ENCODE measurements around the gene LPP. TPM values are rescaled to one million over a fixed set of nuclear protein-coding genes. Genes with fewer than 3 reads are reported as not detected.

LPP gene
- total and polyA plus RNA-seq, 2 of the 13 experiments (the other 11 are each of a cell fraction or from before 2014, with no cell fraction given): 19.2 to 29.9 TPM

DNA sequence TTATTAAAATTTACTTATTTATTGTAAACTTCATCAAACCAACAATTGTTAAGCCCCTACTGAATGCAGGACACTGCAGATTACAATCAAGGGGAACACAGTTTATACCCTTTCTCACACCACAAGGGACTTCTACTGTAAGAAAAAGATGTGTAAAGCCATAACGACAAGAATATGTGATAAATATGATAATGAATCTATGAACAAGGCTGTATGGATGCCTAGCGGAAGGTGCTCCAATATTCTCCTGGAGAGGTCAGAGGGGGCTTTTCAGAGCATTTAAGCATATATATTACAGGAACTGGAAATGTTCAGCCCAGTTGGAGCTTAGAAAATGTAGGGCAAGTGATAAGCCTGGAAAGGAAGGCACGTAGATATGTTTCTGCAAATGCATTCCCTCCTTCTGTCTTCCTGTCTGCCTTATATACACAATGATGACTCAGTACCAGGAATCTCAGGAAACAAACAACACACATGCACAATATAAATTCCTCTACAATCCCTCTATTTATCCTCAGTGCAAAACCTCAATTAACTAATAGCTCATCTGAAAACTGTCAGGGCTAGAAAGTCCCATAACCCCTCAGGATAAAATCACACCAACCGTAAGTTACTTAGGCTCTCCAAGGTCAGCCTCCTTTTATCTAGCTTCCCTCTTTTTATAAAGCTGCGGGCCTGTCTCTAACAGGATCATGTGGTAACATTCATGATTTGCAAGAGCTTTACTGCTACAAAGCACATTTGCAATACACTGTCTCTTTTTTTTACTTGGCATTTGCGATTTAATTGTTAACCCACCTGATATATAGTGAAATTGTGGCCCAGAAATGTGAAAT lies 393.1 kb downstream of the LPP start (continued):
- no peak for TF ChIP-seq ZBTB10 (CRISPR knock-in tag; IDR thresholded peaks at IDR 0.05; ENCODE audit: borderline replicate concordance)
- no peak for TF ChIP-seq ZNF83 (CRISPR knock-in tag; IDR thresholded peaks at IDR 0.05; ENCODE audit: borderline replicate concordance)
- TF ChIP-seq CENPX (CRISPR knock-in tag; IDR thresholded peaks at IDR 0.05): no peak
- no peak for TF ChIP-seq FOXJ3 (CRISPR knock-in tag; IDR thresholded peaks at IDR 0.05; ENCODE audit: borderline replicate concordance)
- TF ChIP-seq IRF9 (CRISPR knock-in tag; IDR thresholded peaks at IDR 0.05; ENCODE audit: borderline replicate concordance): no peak
- no peak for TF ChIP-seq CBX2 (IDR thresholded peaks at IDR 0.05; ENCODE audit: low read depth, low read length)
- no peak for TF ChIP-seq CBX2 (CRISPR knock-in tag; IDR thresholded peaks at IDR 0.05; ENCODE audit: low read depth)
- no peak for TF ChIP-seq SUZ12 (IDR thresholded peaks at IDR 0.05; ENCODE audit: low read depth, low read length)
- no peak for TF ChIP-seq ZNF10 (CRISPR knock-in tag; IDR thresholded peaks at IDR 0.05; ENCODE audit: borderline replicate concordance, low read depth)
- no peak for TF ChIP-seq MYC (CRISPR knock-in tag; IDR thresholded peaks at IDR 0.05; ENCODE audit: borderline replicate concordance)
- TF ChIP-seq PPARG (CRISPR knock-in tag; conservative IDR thresholded peaks at IDR 0.05): peak; percentile 74
- TF ChIP-seq, protein P1, sequence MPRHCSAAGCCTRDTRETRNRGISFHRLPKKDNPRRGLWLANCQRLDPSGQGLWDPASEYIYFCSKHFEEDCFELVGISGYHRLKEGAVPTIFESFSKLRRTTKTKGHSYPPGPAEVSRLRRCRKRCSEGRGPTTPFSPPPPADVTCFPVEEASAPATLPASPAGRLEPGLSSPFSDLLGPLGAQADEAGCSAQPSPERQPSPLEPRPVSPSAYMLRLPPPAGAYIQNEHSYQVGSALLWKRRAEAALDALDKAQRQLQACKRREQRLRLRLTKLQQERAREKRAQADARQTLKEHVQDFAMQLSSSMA (CRISPR knock-in tag; IDR thresholded peaks at IDR 0.05): no peak
- TF ChIP-seq HOXA5 (CRISPR knock-in tag; IDR thresholded peaks at IDR 0.05): no peak
- no peak for TF ChIP-seq ZNF512 (CRISPR knock-in tag; IDR thresholded peaks at IDR 0.05)
- no peak for TF ChIP-seq ZFYVE20 (CRISPR knock-in tag; IDR thresholded peaks at IDR 0.05; ENCODE audit: borderline replicate concordance, low read depth)
- TF ChIP-seq NR2C2 (CRISPR knock-in tag; IDR thresholded peaks at IDR 0.05; ENCODE audit: borderline replicate concordance): no peak
- TF ChIP-seq ZNF230 (CRISPR knock-in tag; IDR thresholded peaks at IDR 0.05): no peak
- TF ChIP-seq HNRNPLL (IDR thresholded peaks at IDR 0.05; ENCODE audit: low read depth, low read length, poor library complexity, severe bottlenecking): no peak
- no peak for TF ChIP-seq ZNF878 (CRISPR knock-in tag; IDR thresholded peaks at IDR 0.05)
- no peak for TF ChIP-seq XRCC5 (optimal IDR thresholded peaks at IDR 0.05; ENCODE audit: low read length)
